Suppressor macrophage treated with lipopolysaccharide for 4 hours (primary cell): Measurements from ENCODE around the gene MTG1.
"Not testable (repeated sequence)": the region's sequence is repeated elsewhere in the genome, so short reads cannot be mapped to it uniquely, and the experiment has no call there.

Experiments used
- DNase-seq: peaks from one replicate; pipeline ENCODE4 v3.0.0-alpha.2; 2020

MTG1 gene

DNA sequence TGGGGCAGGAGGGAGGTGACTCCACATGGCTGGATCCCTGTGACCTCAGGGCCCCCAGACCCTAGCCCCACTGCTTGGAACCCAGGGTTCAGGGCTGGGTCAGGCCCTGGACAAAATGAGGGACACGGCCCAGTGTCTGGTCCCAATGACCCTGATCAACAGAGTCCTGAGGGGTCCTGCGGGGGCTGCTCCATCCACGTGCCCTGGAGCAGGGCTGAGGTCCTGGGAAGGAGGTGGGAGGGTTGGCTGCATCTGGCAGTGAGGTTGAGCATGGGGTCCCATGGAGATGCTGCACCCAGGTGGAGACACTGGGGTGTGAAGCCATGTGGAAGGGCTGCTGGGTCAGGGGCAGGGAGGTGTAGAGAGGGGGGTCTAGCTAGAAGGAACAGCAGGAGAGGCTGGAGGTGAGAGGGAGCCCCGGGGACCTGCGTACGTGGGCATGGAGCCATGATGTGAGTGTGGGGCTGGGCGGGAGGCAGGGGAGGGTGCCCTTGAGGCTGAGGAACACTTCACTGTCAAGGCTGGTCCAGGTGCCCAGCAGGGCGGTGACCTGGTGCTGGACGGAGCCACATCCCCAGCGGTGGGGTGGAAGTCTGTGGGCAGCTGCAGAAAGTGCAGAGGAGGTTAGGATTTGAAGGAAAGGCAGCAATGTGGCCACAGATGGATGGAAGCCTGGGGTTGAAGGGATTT, 60.4 kb downstream of the MTG1 start:
- no peak for DNase-seq

DNA sequence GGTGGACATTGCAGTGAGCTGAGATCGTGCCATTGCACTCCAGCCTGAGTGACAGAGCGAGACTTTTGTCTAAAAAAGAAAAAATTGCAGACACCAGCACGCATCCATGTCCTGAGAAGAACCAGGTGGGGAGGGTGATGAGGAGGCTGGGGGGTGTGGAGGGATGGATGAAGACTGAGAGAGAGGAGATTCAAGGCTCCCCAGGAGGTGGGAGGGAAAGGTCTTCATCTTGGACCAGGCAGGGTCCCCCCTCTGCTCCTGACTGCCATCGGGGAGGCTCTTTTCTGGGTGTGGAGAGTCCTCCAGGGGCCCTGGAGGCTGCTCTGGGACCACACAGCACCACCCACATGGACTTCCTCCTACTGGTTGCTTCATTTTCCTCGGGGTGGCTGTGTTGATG, 61.2 kb downstream of the MTG1 start:
- no peak for DNase-seq

DNA sequence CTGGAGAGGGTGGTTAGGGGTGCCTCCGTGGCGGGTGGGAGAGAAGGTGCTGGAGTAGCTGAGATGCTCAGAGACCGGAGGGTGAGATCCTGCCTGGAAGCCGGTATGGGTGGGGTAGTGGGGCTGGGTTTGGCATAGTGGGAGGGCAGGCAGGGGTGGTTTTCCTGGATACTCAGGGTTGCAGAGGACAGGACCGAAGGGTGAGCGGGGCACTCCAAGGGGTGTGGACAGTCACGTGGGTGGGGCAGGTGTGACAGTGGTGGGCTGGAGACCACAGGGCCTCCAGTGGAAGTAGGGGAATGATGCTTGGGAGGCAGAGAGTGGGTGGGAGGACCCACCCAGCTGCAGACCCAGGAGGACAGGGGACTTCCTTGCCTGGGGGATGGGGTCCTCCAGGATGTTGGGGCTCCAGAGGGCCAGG, 61.7 kb downstream of the MTG1 start:
- no peak for DNase-seq

- DNase-seq, result no peak
These were observed 62.3 kb downstream of the MTG1 start for GRCh38 chr10:133456041-133456951.

DNA sequence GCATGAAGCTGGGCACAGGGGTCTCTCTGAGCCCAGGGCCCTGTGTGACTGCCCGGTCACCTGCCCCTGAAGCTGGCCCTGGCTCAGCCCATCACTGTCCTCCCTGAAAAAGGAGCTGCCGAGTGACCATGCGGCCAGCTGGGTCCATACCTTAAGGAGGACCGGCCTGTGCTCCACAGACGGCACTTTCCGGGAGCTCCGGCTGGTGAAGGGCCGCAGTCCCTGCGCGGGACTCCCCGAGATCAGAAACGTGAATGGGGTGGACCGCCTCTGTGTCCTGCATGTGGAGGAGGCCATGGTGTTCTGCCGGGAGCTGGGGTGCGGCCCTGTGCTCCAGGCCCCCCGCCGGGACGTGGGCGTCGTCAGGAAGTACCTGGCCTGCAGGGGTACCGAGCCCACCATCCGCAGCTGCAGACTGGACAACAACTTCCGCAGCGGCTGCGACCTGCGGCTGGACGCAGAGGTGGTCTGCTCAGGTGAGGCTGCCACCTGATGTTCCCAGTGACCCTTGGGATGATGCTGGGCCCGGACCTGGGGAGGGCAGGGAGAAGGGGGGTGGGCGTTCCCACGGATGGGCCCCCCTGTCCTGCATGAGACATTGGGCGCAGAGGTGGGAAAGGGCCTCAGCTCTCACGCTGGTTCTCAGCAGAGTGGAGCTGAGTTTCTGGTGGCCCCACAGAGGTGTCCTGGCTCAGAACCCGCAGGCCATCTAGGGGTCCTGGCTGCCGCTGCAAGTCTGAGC, 63.3 kb downstream of the MTG1 start:
- no peak for DNase-seq

DNA sequence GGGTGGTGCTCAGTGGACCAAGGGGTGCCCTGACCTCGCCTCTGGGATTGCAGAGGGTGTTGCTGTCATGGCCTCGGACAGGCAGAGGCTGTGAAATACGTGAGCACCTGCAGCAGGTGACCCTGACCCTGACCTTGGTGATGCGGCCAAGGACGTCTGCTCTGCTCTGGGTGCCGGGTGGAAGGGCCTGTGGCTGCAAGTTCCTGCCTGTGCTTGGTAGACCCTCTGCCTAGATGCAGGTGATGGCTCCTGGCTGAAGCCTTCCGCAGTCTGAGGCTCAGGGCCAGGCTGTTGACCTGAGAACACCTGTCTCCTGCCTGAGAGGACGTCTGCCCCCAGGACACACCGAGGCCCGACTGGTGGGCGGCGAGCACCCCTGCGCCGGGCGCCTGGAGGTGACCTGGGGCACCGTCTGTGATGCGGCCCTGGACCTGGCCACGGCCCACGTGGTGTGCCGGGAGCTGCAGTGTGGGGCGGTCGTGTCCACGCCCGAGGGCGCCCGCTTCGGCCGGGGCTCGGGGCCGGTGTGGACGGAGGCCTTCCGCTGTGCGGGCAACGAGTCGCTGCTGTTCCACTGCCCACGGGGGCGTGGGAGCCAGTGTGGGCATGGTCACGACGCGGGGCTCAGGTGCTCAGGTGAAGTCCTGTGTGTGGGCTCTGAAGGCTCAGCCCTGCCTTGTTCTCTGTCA, 64.2 kb downstream of the MTG1 start:
- no peak for DNase-seq

- no peak for DNase-seq
These were observed 64.9 kb downstream of the MTG1 start for GRCh38 chr10:133458710-133459453.

DNA sequence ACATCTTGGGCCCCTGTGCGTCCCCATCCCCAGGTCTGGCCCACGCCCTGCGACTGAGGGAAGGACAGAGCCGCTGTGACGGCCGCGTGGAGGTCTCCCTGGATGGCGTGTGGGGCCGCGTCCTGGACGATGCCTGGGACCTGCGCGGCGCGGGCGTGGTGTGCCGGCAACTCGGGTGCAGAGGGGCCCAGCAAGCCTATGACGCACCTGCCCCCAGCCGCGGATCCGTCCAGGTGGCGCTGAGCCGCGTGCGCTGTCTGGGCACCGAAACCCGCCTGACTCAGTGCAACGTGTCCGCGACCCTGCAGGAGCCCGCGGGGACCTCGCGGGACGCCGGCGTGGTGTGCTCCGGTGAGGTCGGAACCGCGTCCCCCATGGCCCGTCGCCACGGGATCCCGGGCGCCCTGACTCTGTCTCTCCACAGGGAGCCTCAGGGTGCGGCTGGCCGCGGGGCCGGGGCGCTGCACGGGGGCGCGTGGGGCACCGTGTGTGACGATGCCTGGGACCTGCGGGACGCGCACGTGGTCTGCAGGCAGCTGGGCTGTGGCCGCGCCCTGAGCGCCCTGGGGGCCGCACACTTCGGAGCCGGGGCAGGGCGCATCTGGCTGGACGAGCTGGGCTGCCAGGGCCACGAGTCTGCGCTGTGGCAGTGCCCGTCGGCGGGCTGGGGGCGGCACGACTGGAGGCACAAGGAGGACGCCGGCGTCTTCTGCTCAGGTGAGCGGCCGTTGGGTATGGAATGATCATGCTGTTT, 65.7 kb downstream of the MTG1 start:
- no peak for DNase-seq

DNA sequence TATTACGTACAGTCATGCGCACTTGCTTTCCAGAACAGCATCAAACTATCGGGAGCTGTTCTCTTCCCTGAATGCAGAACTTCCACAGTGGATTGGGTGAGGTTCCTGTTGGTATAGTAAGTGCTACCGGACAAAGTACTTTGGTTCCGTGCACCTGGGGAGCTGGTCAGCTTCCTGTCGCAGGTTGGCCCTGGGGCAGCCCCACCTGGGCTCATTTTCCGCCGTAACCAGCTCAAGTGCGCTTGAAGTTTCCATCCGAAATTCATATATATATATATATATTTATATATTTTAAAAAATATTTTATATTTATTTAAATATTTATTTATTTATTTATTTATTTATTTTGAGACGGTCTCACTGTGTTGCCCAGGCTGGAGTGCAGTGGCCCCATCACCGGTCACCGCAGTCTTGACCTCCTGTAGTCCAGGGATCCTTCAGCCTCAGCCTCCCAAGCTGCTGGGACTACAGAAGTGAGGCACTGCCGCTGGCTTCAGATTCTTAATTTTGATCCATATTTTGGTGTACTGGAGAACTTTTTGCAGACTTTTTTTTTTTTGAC, 66.3 kb downstream of the MTG1 start:
- DNase-seq, result no peak

- no peak for DNase-seq
These were observed 67.1 kb downstream of the MTG1 start for GRCh38 chr10:133461027-133461426.

GRCh38 chr10:133461841-133462240, 67.9 kb downstream of the MTG1 start:
- no peak for DNase-seq

- DNase-seq, result no peak
These were observed 68.8 kb downstream of the MTG1 start for GRCh38 chr10:133462512-133463305.

GRCh38 chr10:133464582-133465031, 70.7 kb downstream of the MTG1 start:
- no peak for DNase-seq

DNA sequence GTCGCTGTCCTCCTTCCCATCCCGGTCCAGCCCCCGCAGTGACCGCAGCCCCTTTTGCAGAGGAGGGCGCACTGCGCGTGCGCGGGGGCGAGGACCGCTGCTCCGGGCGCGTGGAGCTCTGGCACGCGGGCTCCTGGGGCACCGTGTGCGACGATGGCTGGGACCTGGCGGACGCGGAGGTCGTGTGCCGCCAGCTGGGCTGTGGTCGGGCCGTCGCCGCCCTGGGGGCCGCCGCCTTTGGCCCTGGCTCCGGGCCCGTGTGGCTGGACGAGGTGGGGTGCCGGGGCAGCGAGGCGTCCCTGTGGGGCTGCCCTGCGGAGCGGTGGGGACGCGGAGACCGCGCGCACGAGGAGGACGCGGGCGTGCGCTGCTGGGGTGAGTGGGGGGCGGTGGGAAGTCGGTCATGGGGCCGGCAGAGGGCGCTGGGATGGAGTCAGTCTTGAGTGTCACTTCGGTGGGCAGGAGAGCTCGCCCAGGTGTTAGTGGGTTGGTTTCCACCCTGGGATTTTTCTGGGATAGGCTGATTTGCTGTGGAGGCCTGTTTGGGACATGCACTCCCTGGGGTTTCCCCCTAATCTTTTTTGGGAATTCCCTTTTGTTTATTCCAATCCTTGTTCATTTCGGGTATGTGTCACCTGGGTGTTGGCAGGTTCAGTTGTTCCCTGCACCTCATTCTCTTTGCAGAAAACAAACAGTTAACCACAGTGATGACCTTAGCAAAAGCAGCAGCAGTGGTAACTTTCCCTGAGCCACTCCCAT, 71.4 kb downstream of the MTG1 start:
- DNase-seq, result no peak

DNA sequence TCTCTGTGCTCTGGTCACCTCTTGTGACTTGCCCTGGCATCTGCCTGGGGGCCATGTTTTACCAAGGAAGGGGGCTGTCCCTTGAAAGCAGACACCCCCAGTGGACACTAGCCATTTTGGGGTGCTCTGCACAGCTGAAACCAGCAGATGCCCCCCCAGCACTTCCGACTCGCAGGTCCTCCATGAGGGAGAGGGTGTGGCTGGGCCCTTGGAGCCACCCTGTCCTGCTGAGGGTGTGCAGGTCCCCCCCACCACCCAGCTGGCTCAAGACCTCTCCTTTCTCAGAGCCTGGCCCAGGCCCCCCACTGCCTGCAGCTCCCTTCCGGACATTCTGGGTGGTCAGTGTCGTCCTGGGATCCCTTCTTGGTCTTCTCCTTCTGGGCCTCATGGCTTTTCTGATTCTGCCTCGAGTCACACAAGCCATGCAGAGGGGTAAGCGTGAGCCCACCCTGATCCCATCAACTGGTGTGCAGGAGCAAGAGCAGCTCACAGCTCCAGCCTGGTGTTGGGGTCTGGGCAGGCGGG, 72.1 kb downstream of the MTG1 start:
- DNase-seq, result no peak

- DNase-seq, result no peak
These were observed 72.8 kb downstream of the MTG1 start for GRCh38 chr10:133466683-133467275.

GRCh38 chr10:133467286-133467911, 73.4 kb downstream of the MTG1 start:
- no peak for DNase-seq

- DNase-seq, result not testable (repeated sequence)
These were observed 75.2 kb downstream of the MTG1 start for GRCh38 chr10:133469205-133469604.
